Thymus (tissue), 11 donors: ENCODE data around the gene ZNHIT3. TPM values are rescaled to one million over a fixed set of nuclear protein-coding genes. Genes with fewer than 3 reads are reported as not detected.

ENCODE experiments used
- DNase-seq, 9 donors: peaks; one replicate each; pipeline ENCODE4 v3.0.0-alpha.2; 2013; ENCODE audit warnings: low spot score in 9 of 9, low read depth in 6 of 9, missing footprints in 1 of 9
- H3K27ac ChIP-seq, 2 donors: one replicate each; pipeline ENCODE4 v1.5.1; 2013; ENCODE audit warnings: control low read depth in 1 of 2, low read depth in 1 of 2, low read length in 1 of 2, mild to moderate bottlenecking in 1 of 2, moderate library complexity in 1 of 2
- H3K27me3 ChIP-seq, 2 donors: one replicate each; pipeline ENCODE4 v1.5.1; 2013; ENCODE audit warnings: low read length in 1 of 2; ENCODE audit not compliant: control insufficient read depth in 2 of 2, insufficient read depth in 1 of 2
- H3K36me3 ChIP-seq, 2 donors: one replicate each; pipeline ENCODE4 v1.5.1; 2013; ENCODE audit warnings: low read length in 1 of 2, mild to moderate bottlenecking in 1 of 2, moderate library complexity in 1 of 2; ENCODE audit not compliant: control insufficient read depth in 2 of 2, insufficient read depth in 2 of 2
- H3K4me1 ChIP-seq, 2 donors: one replicate each; pipeline ENCODE4 v1.5.1; 2013; ENCODE audit warnings: low read length in 2 of 2; ENCODE audit not compliant: control insufficient read depth in 2 of 2, insufficient read depth in 2 of 2
- H3K4me3 ChIP-seq, 2 donors: one replicate each; pipeline ENCODE4 v1.5.1; 2013; ENCODE audit warnings: low read length in 2 of 2, control low read depth in 1 of 2, mild to moderate bottlenecking in 1 of 2
- H3K9me3 ChIP-seq, 2 donors: one replicate each; pipeline ENCODE4 v1.5.1; 2013; ENCODE audit warnings: low read length in 1 of 2, mild to moderate bottlenecking in 1 of 2; ENCODE audit not compliant: control insufficient read depth in 2 of 2, insufficient read depth in 1 of 2
- WGBS: extraction: QIAGEN DNeasy Blood & Tissue Kit; methylation state at CpG from one replicate; pipeline ENCODE4 v1.1.7; 2013; 5-methylcytosine and 5-hydroxymethylcytosine counted together
- polyA plus RNA-seq: library from polyadenylated mRNA; stranded (reverse); fragments of 200-250 nt; gene quantifications from one replicate; pipeline ENCODE4 v1.2.3, GENCODE V29; 2013
- total RNA-seq: library from RNA; stranded (reverse); fragments of 120-200 nt; gene quantifications from one replicate; pipeline ENCODE4 v1.2.4, GENCODE V29; 2013
- donor health status: healthy.

Gene ZNHIT3
- total and polyA plus RNA-seq, 2 donors: 64.0 to 68.0 TPM

DNA sequence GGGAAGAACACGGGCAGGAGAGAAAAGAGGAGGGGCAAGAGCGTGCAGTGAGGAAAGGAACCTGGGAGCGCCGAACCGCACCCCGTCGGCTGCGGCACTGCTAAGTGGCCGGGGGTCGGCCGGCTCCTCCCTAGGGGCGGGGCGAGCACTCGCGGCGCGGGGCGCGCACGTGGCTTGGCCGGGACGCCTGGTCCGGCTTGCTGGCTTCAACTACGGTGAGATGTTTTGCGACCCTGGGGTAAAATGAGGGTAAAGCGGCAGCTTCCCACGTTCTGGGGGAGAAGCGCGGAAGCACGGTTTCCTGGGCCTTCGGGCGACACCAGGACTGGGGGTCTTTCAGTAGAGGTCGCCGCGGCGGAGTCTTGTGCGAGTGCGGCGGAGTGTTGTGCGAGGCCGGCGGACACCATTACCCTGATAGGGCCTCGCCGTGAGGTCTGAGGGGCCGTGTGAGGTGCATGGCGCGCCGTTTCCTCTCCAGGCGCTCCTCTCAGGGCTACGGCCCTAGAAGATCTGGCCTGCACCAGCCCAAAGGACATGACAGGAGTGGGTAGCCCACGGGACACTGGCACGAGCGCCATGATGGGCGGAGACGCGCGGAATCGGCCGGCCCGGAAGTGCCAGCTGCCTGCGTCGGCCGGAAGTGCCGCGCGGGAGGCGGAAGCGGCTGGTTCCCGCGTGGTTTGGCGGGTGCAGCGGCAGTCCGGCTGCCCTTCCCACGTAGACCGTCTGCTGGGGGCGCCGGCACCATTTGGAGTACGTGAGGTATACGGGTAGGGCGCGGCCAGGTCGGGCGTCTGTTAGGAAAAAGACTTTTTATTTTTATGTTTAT, 48.6 kb downstream of the ZNHIT3 start, which contains the start of the genes MYO19 and PIGW:
Gene MYO19, minus strand, starts transcription at position 29 of the 829 bp plus-strand sequence. CDS start 2,330 bp downstream, outside the sequence.
Gene PIGW, plus strand, starts transcription at position 148 of the 829 bp plus-strand sequence. CDS start 2,115 bp downstream, outside the sequence.
- H3K4me1 ChIP-seq: peaks cover 0 to 11% of the 10 kb centered on the region in 2 donors
- peak within 1 kb of the TSS; percentile 94 to 98 for H3K4me3 ChIP-seq
- peak within 1 kb of the TSS; percentile 96 to 99 for H3K27ac ChIP-seq
- H3K27me3 ChIP-seq: no peaks in the 10 kb centered on the region
- under 1% methylated on average over 83 of the region's 83 CpGs for WGBS
- H3K36me3 ChIP-seq: peaks cover 7 to 32% of the 10 kb centered on the region in 2 donors
- H3K9me3 ChIP-seq: no peaks in the 10 kb centered on the region
- DNase-seq: peak in 8 of 9 donors; percentile 55 to 90 (median 74)

DNA sequence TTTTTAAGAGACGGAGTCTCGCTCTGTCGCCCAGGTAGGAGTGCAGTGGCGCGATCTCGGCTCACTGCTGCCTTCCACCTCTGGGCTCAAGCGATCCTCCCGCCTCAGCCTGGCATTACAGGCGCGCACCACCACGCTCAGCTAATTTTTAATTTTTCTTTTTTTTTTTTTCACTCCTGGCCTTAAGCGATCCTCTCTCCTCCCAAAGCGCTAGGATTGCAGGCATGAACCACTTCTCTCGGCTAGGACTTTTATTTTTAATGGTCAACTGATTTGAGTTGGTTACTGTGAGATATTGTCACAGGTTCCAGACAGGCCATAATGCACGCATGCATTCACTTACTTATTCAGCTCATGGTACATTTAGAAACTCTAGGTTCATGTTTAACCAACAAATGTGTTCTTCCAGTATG, 49.2 kb downstream of the ZNHIT3 start:
- H3K9me3 ChIP-seq: no peaks in the 10 kb centered on the region
- no peaks in the 10 kb centered on the region for H3K27me3 ChIP-seq
- peak overlapping the region; percentile 94 to 98 for H3K4me3 ChIP-seq
- peak in 1 of 9 donors; percentile 9 for DNase-seq
- peaks cover 0 to 11% of the 10 kb centered on the region in 2 donors for H3K4me1 ChIP-seq
- H3K36me3 ChIP-seq: peaks cover 7 to 32% of the 10 kb centered on the region in 2 donors
- WGBS: 14% methylated on average over 15 of the region's 15 CpGs
- H3K27ac ChIP-seq: peak overlapping the region; percentile 96 to 99

DNA sequence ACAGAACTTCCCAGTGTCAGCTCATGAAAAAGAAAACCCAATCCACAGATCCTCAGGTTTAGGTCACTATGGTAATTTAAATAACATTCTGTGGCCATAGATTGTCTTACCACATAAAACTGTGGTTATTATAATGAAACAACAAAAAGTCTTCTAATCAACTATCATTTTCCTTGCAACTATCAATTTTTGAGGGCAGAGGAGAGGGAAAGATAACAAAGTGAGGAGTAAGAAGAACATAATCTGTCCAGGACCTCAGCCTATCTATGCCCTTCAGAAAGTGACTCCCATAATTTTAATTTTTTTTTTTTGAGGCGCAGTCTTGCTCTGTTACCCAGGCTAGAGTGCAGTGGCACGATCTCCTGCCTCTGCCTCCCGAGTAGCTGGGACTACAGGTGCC, 54.2 kb downstream of the ZNHIT3 start:
- H3K27me3 ChIP-seq: no peaks in the 10 kb centered on the region
- peaks cover 0 to 12% of the 10 kb centered on the region in 2 donors for H3K36me3 ChIP-seq
- no peak overlapping the region for H3K4me3 ChIP-seq
- H3K27ac ChIP-seq: no peak overlapping the region
- no peak for DNase-seq
- peaks cover 2 to 7% of the 10 kb centered on the region in 2 donors for H3K4me1 ChIP-seq
- 98% methylated on average over 3 of the region's 3 CpGs for WGBS
- no peaks in the 10 kb centered on the region for H3K9me3 ChIP-seq

DNA sequence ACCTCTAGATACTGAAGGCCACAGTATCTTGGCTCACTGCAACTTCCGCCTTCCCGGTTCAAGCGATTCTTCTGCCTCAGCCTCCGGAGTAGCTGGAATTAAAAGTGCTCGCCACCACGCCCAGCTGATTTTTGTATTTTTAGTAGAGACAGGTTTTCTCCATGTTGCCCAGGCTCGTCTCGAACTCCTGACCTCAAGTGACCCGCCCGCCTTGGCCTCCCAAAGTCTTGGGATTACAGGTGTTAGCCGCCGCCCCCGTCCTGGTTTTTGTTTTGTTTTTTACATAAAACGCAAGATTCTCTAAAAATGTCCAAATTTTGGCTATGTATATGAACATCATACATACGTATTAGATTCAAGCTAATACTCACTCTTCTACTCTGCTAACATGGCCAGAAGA, 56.3 kb downstream of the ZNHIT3 start:
- H3K27ac ChIP-seq: no peak overlapping the region
- H3K36me3 ChIP-seq: peaks cover 0 to 5% of the 10 kb centered on the region in 2 donors
- H3K9me3 ChIP-seq: no peaks in the 10 kb centered on the region
- no peak for DNase-seq
- H3K4me1 ChIP-seq: peaks cover 5 to 6% of the 10 kb centered on the region in 2 donors
- no peaks in the 10 kb centered on the region for H3K27me3 ChIP-seq
- H3K4me3 ChIP-seq: no peak overlapping the region
- 99% methylated on average over 15 of the region's 15 CpGs for WGBS

DNA sequence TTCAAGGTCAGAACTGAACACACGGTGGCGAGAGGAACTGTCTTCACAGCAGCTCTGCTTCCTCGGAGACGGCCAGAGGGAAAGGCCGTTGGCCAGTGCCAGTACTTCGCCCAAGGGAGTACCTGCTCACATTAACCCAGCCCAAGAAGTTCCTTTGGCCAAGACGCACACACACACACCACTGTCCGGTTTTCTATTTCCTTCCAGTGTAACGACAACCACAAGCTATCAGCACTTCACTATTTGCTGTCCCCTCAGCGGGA, 57.5 kb downstream of the ZNHIT3 start:
- H3K4me3 ChIP-seq: peak overlapping the region; percentile 89 to 97
- DNase-seq: peak in 3 of 9 donors; percentile 7 to 11 (median 7)
- no peaks in the 10 kb centered on the region for H3K9me3 ChIP-seq
- no peaks in the 10 kb centered on the region for H3K27me3 ChIP-seq
- peak overlapping the region; percentile 99 to 100 for H3K27ac ChIP-seq
- H3K36me3 ChIP-seq: peaks cover 0 to 5% of the 10 kb centered on the region in 2 donors
- WGBS: 2% methylated on average over 10 of the region's 10 CpGs
- peaks cover 6% of the 10 kb centered on the region in 2 donors for H3K4me1 ChIP-seq

DNA sequence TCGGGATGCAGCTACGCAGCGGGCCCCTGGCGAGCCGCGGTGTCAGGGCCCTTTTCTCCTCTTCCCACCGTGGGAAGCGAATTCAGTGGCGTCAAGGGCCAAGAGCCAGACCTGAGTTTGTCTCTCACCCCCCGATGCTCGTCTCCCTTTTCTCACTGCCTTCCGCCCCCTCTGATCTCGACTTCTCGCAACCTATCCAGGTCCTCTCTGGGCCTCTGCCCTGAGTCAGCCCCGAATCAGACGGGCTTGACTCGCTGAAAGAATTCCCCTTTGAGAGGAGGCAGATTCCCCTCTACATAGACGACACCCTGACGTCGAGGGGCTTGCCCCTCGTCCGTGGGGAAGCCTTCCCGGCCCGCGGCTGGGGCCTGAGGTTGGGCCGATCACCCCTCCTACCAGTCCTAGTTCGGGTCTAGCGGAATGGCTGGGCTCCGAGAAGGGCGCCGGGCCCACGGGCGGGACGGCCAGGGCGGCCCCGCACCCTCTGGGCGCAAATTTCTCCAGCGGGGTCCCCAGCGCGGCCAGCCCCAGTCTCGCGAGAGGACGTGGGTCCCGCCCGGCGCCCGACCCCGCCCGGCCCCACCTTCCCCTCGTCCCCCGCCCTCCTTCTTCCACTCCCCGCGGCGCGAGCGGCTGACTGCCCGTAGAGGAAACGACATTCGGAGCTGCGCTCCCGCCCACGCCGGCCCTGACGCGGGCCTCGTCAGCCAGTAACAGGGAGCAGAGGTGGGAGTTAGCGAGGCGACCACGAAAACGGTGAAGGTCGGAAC, 58.0 kb downstream of the ZNHIT3 start, which contains the start of gene GGNBP2:
Gene GGNBP2, plus strand, starts transcription at position 613 of the 770 bp plus-strand sequence. CDS start 806 bp downstream, outside the sequence.
- Histone ChIP-seq H3K27me3 (no peaks in the 10 kb centered on the region), H3K4me1 (peaks cover 6% of the 10 kb centered on the region in 2 donors), H3K27ac (peak within 1 kb of the TSS; percentile 99 to 100), H3K4me3 (peak within 1 kb of the TSS; percentile 89 to 97), H3K9me3 (no peaks in the 10 kb centered on the region), H3K36me3 (peaks cover 0 to 5% of the 10 kb centered on the region in 2 donors)
- peak; percentile 77 to 97 (median 89) for DNase-seq
- under 1% methylated on average over 71 of the region's 71 CpGs for WGBS

DNA sequence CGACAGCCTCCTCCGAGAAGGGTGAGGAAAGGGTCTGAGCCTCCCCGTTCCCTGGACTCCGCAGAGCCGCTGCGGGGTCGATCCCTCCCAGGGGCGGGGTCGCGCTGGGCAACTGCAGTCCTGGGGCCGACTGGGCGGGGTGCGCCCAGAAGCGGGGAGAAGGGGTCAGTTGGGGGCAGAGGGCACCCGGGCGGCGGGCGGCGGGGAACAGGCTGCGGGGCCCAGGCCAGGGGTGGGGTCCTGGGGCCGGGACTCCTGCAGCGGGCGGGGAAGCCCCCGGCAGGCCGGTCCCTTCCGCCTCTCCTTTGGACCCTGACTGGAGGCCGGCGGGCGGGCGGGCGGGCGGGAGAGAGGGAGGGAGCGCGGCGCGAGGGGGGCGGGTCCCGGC, 58.6 kb downstream of the ZNHIT3 start:
- peaks cover 0 to 5% of the 10 kb centered on the region in 2 donors for H3K36me3 ChIP-seq
- peak overlapping the region; percentile 99 to 100 for H3K27ac ChIP-seq
- WGBS: under 1% methylated on average over 37 of the region's 38 CpGs
- H3K4me3 ChIP-seq: peak overlapping the region; percentile 89 to 97
- no peaks in the 10 kb centered on the region for H3K27me3 ChIP-seq
- DNase-seq: no peak
- no peaks in the 10 kb centered on the region for H3K9me3 ChIP-seq
- peaks cover 6 to 10% of the 10 kb centered on the region in 2 donors for H3K4me1 ChIP-seq
